HEK293 (cell line): Measurements from ENCODE around the gene MLLT11.

ENCODE experiments used
- KLF8 ChIP-seq: fragments of 450-650 bp; formaldehyde crosslinking; IDR thresholded peaks from 2 replicates; pipeline ENCODE4 v1.5.1; 2016; ENCODE audit warnings: missing biosample characterization, missing genetic modification characterization
- OVOL3 ChIP-seq: fragments of 450-650 bp; formaldehyde crosslinking; IDR thresholded peaks from 2 replicates; pipeline ENCODE4 v1.5.1; 2016; ENCODE audit warnings: missing biosample characterization, missing genetic modification characterization
- PRDM1 ChIP-seq: fragments of 450-650 bp; formaldehyde crosslinking; IDR thresholded peaks from 2 replicates; pipeline ENCODE4; 2016; ENCODE audit warnings: missing biosample characterization, missing genetic modification characterization
- SCRT2 ChIP-seq: fragments of 450-650 bp; formaldehyde crosslinking; IDR thresholded peaks from 2 replicates; pipeline ENCODE4 v1.5.1; 2016; ENCODE audit warnings: missing biosample characterization, missing genetic modification characterization
- SP7 ChIP-seq: fragments of 450-650 bp; formaldehyde crosslinking; IDR thresholded peaks from 2 replicates; pipeline ENCODE4 v1.5.1; 2016; ENCODE audit warnings: missing biosample characterization, missing genetic modification characterization
- WT1 ChIP-seq: fragments of 450-650 bp; formaldehyde crosslinking; IDR thresholded peaks from 2 replicates; pipeline ENCODE4 v1.5.1; 2016; ENCODE audit warnings: missing biosample characterization, missing genetic modification characterization
- ZEB2 ChIP-seq: fragments of 450-650 bp; formaldehyde crosslinking; IDR thresholded peaks from 2 replicates; pipeline ENCODE4 v1.5.1; 2016; ENCODE audit warnings: missing biosample characterization, missing genetic modification characterization
- ZFHX2 ChIP-seq: fragments of 450-650 bp; formaldehyde crosslinking; conservative IDR thresholded peaks from 2 replicates; pipeline ENCODE4 v1.5.1; 2016; ENCODE audit warnings: missing biosample characterization, missing genetic modification characterization
- ZNF10 ChIP-seq: fragments of 450-650 bp; formaldehyde crosslinking; IDR thresholded peaks from 2 replicates; pipeline ENCODE4 v1.5.1; 2017; ENCODE audit warnings: missing biosample characterization, missing genetic modification characterization
- ZNF121 ChIP-seq: fragments of 450-650 bp; formaldehyde crosslinking; IDR thresholded peaks from 2 replicates; pipeline ENCODE4 v1.5.1; 2016; ENCODE audit warnings: missing biosample characterization, missing genetic modification characterization
- ZNF157 ChIP-seq: fragments of 450-650 bp; formaldehyde crosslinking; IDR thresholded peaks from 2 replicates; pipeline ENCODE4 v1.5.1; 2016; ENCODE audit warnings: missing biosample characterization, missing genetic modification characterization
- ZNF2 ChIP-seq: fragments of 450-650 bp; formaldehyde crosslinking; IDR thresholded peaks from 2 replicates; pipeline ENCODE4 v1.5.1; 2016; ENCODE audit warnings: missing biosample characterization, missing genetic modification characterization
- ZNF211 ChIP-seq: fragments of 450-650 bp; formaldehyde crosslinking; IDR thresholded peaks from 2 replicates; pipeline ENCODE4 v1.5.1; 2016; ENCODE audit warnings: low read depth, missing biosample characterization, missing genetic modification characterization
- ZNF214 ChIP-seq: fragments of 450-650 bp; formaldehyde crosslinking; IDR thresholded peaks from 2 replicates; pipeline ENCODE4 v1.5.1; 2017; ENCODE audit warnings: missing biosample characterization, mild to moderate bottlenecking, missing genetic modification characterization, borderline replicate concordance
- ZNF223 ChIP-seq: fragments of 450-650 bp; formaldehyde crosslinking; IDR thresholded peaks from 2 replicates; pipeline ENCODE4 v1.5.1; 2016; ENCODE audit warnings: missing biosample characterization, missing genetic modification characterization
- ZNF510 ChIP-seq: fragments of 450-650 bp; formaldehyde crosslinking; IDR thresholded peaks from 2 replicates; pipeline ENCODE4 v1.5.1; 2018; ENCODE audit warnings: mild to moderate bottlenecking, missing genetic modification characterization, missing biosample characterization; ENCODE audit not compliant: insufficient replicate concordance
- ZNF600 ChIP-seq: fragments of 450-650 bp; formaldehyde crosslinking; IDR thresholded peaks from 2 replicates; pipeline ENCODE4 v1.5.1; 2016; ENCODE audit warnings: missing biosample characterization, missing genetic modification characterization
- ZNF623 ChIP-seq: fragments of 450-650 bp; formaldehyde crosslinking; IDR thresholded peaks from 2 replicates; pipeline ENCODE4 v1.5.1; 2016; ENCODE audit warnings: missing biosample characterization, missing genetic modification characterization
- ZNF792 ChIP-seq: fragments of 450-650 bp; formaldehyde crosslinking; IDR thresholded peaks from 2 replicates; pipeline ENCODE4 v1.5.1; 2016; ENCODE audit warnings: missing biosample characterization, missing genetic modification characterization
- ZSCAN23 ChIP-seq: fragments of 450-650 bp; formaldehyde crosslinking; IDR thresholded peaks from 2 replicates; pipeline ENCODE4 v1.5.1; 2016; ENCODE audit warnings: missing biosample characterization, missing genetic modification characterization
- ZSCAN30 ChIP-seq: fragments of 450-650 bp; IDR thresholded peaks from 2 replicates; pipeline ENCODE4 v1.5.1; 2018; ENCODE audit warnings: missing biosample characterization, mild to moderate bottlenecking, missing genetic modification characterization, moderate library complexity
- TF ChIP-seq, protein P1 (sequence below): fragments of 450-650 bp; formaldehyde crosslinking; IDR thresholded peaks from 2 replicates; pipeline ENCODE4 v1.5.1; 2017; ENCODE audit warnings: missing biosample characterization, missing genetic modification characterization
- TF ChIP-seq, protein P2 (sequence below): fragments of 450-650 bp; formaldehyde crosslinking; IDR thresholded peaks from 2 replicates; pipeline ENCODE4 v1.5.1; 2016; ENCODE audit warnings: missing biosample characterization, missing genetic modification characterization
- TF ChIP-seq, protein P3 (sequence below): fragments of 450-650 bp; formaldehyde crosslinking; IDR thresholded peaks from 2 replicates; pipeline ENCODE4 v1.5.1; 2017; ENCODE audit warnings: missing biosample characterization, missing genetic modification characterization
- TF ChIP-seq, protein P4 (sequence below): fragments of 450-650 bp; formaldehyde crosslinking; IDR thresholded peaks from 2 replicates; pipeline ENCODE4 v1.5.1; 2016; ENCODE audit warnings: missing biosample characterization, missing genetic modification characterization
- TF ChIP-seq, protein P5 (sequence below): fragments of 450-650 bp; formaldehyde crosslinking; IDR thresholded peaks from 2 replicates; pipeline ENCODE4 v1.5.1; 2016; ENCODE audit warnings: missing biosample characterization, missing genetic modification characterization
- TF ChIP-seq, protein P6 (sequence below): fragments of 450-650 bp; formaldehyde crosslinking; optimal IDR thresholded peaks from 2 replicates; pipeline ENCODE3; 2016; ENCODE audit warnings: missing biosample characterization, mild to moderate bottlenecking, missing genetic modification characterization
- TF ChIP-seq, protein P7 (sequence below): fragments of 450-650 bp; IDR thresholded peaks from 2 replicates; pipeline ENCODE4 v1.5.1; 2018; ENCODE audit warnings: missing biosample characterization, mild to moderate bottlenecking, missing genetic modification characterization

MLLT11 gene

DNA sequence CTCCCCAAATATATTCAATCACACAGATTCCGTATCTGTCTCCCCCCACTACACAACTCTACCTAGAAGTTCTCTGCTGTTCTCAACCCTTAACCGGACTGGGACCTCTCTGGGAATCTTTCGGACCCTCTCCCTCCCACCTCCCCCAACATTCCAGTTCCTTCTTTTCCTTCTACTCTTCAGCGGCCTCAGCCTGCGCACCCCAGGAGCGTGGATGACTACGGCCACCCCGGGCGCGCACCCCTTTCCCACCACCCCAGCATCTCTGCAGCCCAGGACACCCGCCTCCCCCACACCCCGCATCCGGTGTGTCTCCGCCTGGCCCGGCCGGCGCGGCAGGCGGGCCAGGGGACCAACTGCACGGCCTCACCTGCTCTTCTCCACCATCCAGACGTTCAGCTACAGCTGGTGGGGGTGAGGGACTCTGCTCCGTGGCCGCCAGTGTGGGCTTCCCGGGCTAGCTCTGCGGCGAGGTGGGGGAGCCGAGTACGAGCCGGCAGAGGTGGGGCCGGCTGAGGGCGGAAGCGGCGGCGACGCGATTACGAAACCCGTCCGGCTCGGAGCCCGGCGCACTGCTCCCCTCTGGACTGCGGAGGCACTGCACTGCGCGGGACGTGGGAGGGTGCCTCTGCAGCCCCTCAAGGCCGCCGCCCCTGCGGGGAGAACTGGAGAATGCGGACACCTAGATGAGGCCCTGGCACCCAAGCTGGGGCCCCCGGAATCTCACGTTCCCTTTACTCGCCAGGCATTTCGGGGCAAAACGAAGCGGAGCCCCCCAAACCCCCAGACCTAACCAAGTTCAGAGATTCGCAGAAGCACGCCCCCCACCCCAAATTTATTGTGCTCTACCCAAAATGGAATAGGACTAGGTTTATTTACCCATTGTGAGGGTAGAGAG is 839 bp upstream of the MLLT11 start, which contains the start of gene CDC42SE1 (continued):
- TF ChIP-seq, protein P1, sequence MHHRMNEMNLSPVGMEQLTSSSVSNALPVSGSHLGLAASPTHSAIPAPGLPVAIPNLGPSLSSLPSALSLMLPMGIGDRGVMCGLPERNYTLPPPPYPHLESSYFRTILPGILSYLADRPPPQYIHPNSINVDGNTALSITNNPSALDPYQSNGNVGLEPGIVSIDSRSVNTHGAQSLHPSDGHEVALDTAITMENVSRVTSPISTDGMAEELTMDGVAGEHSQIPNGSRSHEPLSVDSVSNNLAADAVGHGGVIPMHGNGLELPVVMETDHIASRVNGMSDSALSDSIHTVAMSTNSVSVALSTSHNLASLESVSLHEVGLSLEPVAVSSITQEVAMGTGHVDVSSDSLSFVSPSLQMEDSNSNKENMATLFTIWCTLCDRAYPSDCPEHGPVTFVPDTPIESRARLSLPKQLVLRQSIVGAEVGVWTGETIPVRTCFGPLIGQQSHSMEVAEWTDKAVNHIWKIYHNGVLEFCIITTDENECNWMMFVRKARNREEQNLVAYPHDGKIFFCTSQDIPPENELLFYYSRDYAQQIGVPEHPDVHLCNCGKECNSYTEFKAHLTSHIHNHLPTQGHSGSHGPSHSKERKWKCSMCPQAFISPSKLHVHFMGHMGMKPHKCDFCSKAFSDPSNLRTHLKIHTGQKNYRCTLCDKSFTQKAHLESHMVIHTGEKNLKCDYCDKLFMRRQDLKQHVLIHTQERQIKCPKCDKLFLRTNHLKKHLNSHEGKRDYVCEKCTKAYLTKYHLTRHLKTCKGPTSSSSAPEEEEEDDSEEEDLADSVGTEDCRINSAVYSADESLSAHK (tag by site-specific recombination), result no peak
- TF ChIP-seq ZFHX2 (peak; percentile 93), OVOL3 (peak; percentile 48; the same call in 1 of the 2 replicates), ZNF510 (tag by site-specific recombination) (no peak), ZNF600 (peak; percentile 79), WT1 (tag by site-specific recombination) (peak; percentile 9; the same call in 1 of the 2 replicates), ZNF792 (tag by site-specific recombination) (no peak), ZSCAN30 (peak; percentile 62; the same call in 1 of the 2 replicates), ZNF623 (tag by site-specific recombination) (peak; percentile 22; the same call in 1 of the 2 replicates), ZSCAN23 (tag by site-specific recombination) (no peak), ZNF214 (tag by site-specific recombination) (no peak), ZNF211 (tag by site-specific recombination) (no peak), ZNF2 (tag by site-specific recombination) (peak; percentile 88; the same call in 1 of the 2 replicates), ZNF223 (tag by site-specific recombination) (peak; percentile 78; the same call in 1 of the 2 replicates), ZEB2 (tag by site-specific recombination) (peak; percentile 91), SP7 (tag by site-specific recombination) (peak; percentile 75), SCRT2 (tag by site-specific recombination) (0 out of 2 replicates have a peak, but pooled peaks have one; percentile 21), KLF8 (tag by site-specific recombination) (peak; percentile 76; the same call in 1 of the 2 replicates), ZNF10 (no peak), ZNF121 (tag by site-specific recombination) (no peak; the same call in 1 of the 2 replicates), PRDM1 (tag by site-specific recombination) (no peak), ZNF157 (tag by site-specific recombination) (no peak)
- TF ChIP-seq, protein P2, sequence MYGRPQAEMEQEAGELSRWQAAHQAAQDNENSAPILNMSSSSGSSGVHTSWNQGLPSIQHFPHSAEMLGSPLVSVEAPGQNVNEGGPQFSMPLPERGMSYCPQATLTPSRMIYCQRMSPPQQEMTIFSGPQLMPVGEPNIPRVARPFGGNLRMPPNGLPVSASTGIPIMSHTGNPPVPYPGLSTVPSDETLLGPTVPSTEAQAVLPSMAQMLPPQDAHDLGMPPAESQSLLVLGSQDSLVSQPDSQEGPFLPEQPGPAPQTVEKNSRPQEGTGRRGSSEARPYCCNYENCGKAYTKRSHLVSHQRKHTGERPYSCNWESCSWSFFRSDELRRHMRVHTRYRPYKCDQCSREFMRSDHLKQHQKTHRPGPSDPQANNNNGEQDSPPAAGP, result peak; percentile 61
- TF ChIP-seq, protein P3, sequence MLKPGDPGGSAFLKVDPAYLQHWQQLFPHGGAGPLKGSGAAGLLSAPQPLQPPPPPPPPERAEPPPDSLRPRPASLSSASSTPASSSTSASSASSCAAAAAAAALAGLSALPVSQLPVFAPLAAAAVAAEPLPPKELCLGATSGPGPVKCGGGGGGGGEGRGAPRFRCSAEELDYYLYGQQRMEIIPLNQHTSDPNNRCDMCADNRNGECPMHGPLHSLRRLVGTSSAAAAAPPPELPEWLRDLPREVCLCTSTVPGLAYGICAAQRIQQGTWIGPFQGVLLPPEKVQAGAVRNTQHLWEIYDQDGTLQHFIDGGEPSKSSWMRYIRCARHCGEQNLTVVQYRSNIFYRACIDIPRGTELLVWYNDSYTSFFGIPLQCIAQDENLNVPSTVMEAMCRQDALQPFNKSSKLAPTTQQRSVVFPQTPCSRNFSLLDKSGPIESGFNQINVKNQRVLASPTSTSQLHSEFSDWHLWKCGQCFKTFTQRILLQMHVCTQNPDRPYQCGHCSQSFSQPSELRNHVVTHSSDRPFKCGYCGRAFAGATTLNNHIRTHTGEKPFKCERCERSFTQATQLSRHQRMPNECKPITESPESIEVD (tag by site-specific recombination), result no peak
- TF ChIP-seq, protein P4, sequence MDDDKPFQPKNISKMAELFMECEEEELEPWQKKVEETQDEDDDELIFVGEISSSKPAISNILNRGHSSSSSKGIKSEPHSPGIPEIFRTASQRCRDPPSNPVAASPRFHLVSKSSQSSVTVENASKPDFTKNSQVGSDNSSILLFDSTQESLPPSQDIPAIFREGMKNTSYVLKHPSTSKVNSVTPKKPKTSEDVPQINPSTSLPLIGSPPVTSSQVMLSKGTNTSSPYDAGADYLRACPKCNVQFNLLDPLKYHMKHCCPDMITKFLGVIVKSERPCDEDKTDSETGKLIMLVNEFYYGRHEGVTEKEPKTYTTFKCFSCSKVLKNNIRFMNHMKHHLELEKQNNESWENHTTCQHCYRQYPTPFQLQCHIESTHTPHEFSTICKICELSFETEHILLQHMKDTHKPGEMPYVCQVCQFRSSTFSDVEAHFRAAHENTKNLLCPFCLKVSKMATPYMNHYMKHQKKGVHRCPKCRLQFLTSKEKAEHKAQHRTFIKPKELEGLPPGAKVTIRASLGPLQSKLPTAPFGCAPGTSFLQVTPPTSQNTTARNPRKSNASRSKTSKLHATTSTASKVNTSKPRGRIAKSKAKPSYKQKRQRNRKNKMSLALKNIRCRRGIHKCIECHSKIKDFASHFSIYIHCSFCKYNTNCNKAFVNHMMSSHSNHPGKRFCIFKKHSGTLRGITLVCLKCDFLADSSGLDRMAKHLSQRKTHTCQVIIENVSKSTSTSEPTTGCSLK (tag by site-specific recombination), result no peak
- TF ChIP-seq, protein P5, sequence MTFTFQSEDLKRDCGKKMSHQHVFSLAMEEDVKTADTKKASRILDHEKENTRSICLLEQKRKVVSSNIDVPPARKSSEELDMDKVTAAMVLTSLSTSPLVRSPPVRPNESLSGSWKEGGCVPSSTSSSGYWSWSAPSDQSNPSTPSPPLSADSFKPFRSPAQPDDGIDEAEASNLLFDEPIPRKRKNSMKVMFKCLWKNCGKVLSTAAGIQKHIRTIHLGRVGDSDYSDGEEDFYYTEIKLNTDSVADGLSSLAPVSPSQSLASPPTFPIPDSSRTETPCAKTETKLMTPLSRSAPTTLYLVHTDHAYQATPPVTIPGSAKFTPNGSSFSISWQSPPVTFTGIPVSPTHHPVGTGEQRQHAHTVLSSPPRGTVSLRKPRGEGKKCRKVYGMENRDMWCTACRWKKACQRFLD (tag by site-specific recombination), result peak; percentile 89; the same call in 1 of the 2 replicates
- TF ChIP-seq, protein P6, sequence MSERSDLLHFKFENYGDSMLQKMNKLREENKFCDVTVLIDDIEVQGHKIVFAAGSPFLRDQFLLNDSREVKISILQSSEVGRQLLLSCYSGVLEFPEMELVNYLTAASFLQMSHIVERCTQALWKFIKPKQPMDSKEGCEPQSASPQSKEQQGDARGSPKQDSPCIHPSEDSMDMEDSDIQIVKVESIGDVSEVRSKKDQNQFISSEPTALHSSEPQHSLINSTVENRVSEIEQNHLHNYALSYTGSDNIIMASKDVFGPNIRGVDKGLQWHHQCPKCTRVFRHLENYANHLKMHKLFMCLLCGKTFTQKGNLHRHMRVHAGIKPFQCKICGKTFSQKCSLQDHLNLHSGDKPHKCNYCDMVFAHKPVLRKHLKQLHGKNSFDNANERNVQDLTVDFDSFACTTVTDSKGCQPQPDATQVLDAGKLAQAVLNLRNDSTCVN, result peak; percentile 99
- TF ChIP-seq, protein P7, sequence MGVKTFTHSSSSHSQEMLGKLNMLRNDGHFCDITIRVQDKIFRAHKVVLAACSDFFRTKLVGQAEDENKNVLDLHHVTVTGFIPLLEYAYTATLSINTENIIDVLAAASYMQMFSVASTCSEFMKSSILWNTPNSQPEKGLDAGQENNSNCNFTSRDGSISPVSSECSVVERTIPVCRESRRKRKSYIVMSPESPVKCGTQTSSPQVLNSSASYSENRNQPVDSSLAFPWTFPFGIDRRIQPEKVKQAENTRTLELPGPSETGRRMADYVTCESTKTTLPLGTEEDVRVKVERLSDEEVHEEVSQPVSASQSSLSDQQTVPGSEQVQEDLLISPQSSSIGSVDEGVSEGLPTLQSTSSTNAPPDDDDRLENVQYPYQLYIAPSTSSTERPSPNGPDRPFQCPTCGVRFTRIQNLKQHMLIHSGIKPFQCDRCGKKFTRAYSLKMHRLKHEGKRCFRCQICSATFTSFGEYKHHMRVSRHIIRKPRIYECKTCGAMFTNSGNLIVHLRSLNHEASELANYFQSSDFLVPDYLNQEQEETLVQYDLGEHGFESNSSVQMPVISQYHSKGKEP (tag by site-specific recombination), result no peak; the same call in 1 of the 2 replicates
